Brain microvascular endothelial cell (primary cell): ENCODE measurements around the gene WNK1.
"Not testable (repeated sequence)": the region's sequence is repeated elsewhere in the genome, so short reads cannot be mapped to it uniquely, and the experiment has no call there.

ENCODE experiments used
- DNase-seq: peaks from one replicate; pipeline ENCODE4 v3.0.0-alpha.2; 2020
- H3K27ac ChIP-seq: fragments of 250-450 bp; sonication (Bioruptor Pico); 2 replicates; pipeline ENCODE4 v1.5.1; 2020; ENCODE audit warnings: mild to moderate bottlenecking, moderate library complexity
- H3K27me3 ChIP-seq: fragments of 250-450 bp; sonication (Bioruptor Pico); replicated peaks from 2 replicates; pipeline ENCODE4 v1.5.1; 2020; ENCODE audit warnings: mild to moderate bottlenecking
- H3K36me3 ChIP-seq: fragments of 250-450 bp; sonication (Bioruptor Pico); replicated peaks from 2 replicates; pipeline ENCODE4 v1.5.1; 2020; ENCODE audit warnings: mild to moderate bottlenecking
- H3K4me3 ChIP-seq: 2 replicates; pipeline ENCODE4 v1.5.1; 2011; ENCODE audit warnings: low read depth, mild to moderate bottlenecking, control low read depth, low read length, moderate library complexity
- in situ Hi-C: cut with HindIII; loops from 2 replicates; pipeline ENCODE4 v1.10.0; 2017; ENCODE audit warnings: low sequenced_read_pairs, low pct_ligation_motif_present
- TF ChIP-seq, protein P1 (sequence below): IDR thresholded peaks from 2 replicates; pipeline ENCODE4 v1.5.1; 2011; ENCODE audit warnings: low read depth, mild to moderate bottlenecking, moderate library complexity, low read length, control low read depth, inconsistent platforms; ENCODE audit errors: missing control alignments

WNK1 gene

GRCh38 chr12:837548-837947, 85.2 kb downstream of the WNK1 start:
- no peak for DNase-seq
- no peaks in the 10 kb centered on the region for H3K27me3 ChIP-seq
- H3K36me3 ChIP-seq = no peaks in the 10 kb centered on the region
- H3K27ac ChIP-seq = no peak overlapping the region
- H3K4me3 ChIP-seq = no peak overlapping the region
- TF ChIP-seq, protein P1, sequence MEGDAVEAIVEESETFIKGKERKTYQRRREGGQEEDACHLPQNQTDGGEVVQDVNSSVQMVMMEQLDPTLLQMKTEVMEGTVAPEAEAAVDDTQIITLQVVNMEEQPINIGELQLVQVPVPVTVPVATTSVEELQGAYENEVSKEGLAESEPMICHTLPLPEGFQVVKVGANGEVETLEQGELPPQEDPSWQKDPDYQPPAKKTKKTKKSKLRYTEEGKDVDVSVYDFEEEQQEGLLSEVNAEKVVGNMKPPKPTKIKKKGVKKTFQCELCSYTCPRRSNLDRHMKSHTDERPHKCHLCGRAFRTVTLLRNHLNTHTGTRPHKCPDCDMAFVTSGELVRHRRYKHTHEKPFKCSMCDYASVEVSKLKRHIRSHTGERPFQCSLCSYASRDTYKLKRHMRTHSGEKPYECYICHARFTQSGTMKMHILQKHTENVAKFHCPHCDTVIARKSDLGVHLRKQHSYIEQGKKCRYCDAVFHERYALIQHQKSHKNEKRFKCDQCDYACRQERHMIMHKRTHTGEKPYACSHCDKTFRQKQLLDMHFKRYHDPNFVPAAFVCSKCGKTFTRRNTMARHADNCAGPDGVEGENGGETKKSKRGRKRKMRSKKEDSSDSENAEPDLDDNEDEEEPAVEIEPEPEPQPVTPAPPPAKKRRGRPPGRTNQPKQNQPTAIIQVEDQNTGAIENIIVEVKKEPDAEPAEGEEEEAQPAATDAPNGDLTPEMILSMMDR = no peak
- in situ Hi-C loops = no loop called here

DNA sequence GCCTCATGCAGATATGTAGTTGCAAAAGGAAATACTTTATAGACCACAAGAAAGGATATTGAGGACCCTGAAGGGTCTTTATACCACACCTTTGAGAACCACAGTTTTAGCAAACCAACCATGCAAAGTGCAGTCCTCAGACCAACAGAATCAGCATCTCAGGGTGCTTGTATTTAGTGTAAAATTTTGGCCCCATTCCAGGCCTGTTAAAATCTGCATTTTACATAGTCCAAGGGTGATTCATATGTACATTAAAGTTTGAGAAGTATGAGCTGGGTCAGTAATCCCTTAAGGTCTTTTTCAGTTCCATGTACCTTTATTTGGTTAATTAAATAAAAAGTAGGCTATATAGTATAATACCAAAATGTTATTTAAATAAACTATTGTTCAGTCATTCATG, 91.2 kb downstream of the WNK1 start:
- peak; percentile 28 for DNase-seq
- no peaks in the 10 kb centered on the region for H3K27me3 ChIP-seq
- TF ChIP-seq, protein P1 = no peak
- no peak overlapping the region for H3K4me3 ChIP-seq
- no peaks in the 10 kb centered on the region for H3K36me3 ChIP-seq
- H3K27ac ChIP-seq = no peak overlapping the region
- in situ Hi-C loops = no loop called here

DNA sequence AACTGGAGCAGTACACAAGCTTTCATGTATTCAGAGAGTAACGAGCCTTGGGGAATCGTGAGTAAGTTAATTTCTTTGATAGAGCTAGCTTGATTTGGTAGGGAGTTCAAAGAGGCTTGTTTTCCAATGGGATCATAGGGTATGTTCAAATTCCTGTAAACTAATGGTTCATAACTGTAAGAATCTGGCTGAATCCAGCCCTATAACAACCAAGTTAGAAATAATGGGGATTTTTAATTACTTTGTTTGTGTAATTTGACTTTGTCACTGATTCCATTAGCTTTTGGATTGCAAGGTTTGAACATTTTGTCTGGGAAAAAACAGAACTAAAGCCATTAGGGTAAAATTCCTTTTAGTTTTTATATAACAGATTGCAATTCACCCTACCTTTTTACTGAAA, 94.0 kb downstream of the WNK1 start:
- no peaks in the 10 kb centered on the region for H3K36me3 ChIP-seq
- no peak overlapping the region for H3K27ac ChIP-seq
- DNase-seq = no peak
- in situ Hi-C loops = no loop called here
- TF ChIP-seq, protein P1 = no peak
- no peaks in the 10 kb centered on the region for H3K27me3 ChIP-seq
- no peak overlapping the region for H3K4me3 ChIP-seq

GRCh38 chr12:848173-848865, 95.9 kb downstream of the WNK1 start:
- Histone ChIP-seq H3K4me3 (no peak overlapping the region), H3K36me3 (no peaks in the 10 kb centered on the region), H3K27me3 (no peaks in the 10 kb centered on the region), H3K27ac (no peak overlapping the region)
- DNase-seq = no peak
- in situ Hi-C loops = no loop called here
- TF ChIP-seq, protein P1 = no peak

DNA sequence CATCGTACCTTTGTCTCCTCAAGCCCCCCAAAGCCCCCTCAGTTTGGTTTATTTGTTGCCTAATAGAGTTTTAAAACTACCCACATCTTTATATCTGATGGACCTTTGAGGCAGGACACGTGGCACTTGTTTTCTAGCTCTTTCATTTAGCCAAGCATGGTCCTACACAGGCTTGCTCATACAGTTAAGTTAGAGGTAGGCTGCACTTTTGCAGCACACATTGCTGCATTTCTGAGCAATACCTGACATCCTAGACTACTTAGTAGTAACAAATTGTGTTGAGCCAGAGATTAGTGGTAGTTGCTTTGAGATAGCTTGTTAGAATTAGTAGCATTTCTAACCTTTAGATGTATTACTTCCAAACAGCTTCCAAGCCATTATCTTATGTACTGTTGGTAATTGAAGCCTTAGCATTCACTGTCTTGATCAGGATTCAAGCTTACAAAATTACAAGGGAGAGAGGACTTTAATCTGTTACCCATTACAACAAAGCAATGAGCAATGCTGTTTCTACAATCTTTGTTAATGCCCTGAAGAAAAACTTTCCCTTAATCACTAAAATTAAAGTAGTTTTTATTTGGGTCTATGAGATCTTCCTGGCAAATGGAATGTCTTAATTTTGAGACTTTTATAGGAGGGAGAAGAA, 96.6 kb downstream of the WNK1 start:
- H3K27ac ChIP-seq = no peak overlapping the region
- no peak for DNase-seq

DNA sequence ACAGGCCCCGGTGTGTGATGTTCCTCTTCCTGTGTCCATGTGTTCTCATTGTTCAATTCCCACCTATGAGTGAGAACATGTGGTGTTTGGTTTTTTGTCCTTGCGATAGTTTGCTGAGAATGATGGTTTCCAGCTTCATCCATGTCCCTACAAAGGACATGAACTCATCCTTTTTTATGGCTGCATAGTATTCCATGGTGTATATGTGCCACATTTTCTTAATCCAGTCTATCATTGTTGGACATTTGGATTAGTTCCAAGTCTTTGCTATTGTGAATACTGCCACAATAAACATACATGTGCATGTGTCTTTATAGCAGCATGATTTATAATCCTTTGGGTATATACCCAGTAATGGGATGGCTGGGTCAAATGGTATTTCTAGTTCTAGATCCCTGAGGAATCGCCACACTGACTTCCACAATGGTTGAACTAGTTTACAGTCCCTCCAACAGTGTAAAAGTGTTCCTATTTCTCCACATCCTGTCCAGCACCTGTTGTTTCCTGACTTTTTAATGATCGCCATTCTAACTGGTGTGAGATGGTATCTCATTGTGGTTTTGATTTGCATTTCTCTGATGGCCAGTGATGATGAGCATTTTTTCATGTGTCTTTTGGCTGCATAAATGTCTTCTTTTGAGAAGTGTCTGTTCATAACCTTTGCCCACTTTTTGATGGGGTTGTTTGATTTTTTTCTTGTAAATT, 97.5 kb downstream of the WNK1 start:
- H3K4me3 ChIP-seq, DNase-seq, H3K27ac ChIP-seq, H3K36me3 ChIP-seq, H3K27me3 ChIP-seq, in situ Hi-C loops: not testable (repeated sequence)

More for the DNA sequence above, 96.6 kb downstream of the WNK1 start:
- Histone ChIP-seq H3K4me3 (no peak overlapping the region), H3K36me3 (no peaks in the 10 kb centered on the region), H3K27me3 (no peaks in the 10 kb centered on the region)
- in situ Hi-C loops = no loop called here
- TF ChIP-seq, protein P1 = no peak
